Activated CD4-positive, alpha-beta T cell treated with anti-CD3 and anti-CD28 coated beads, Interleukin-2, amount 10 ng/mL, durations not matched to agents 24 days and 14 days (primary cell): Measurements from ENCODE around the gene SAMD5. TPM values are rescaled to one million over a fixed set of nuclear protein-coding genes. Genes with fewer than 3 reads are reported as not detected.
"Not testable (repeated sequence)": the region's sequence is repeated elsewhere in the genome, so short reads cannot be mapped to it uniquely, and the experiment has no call there.

ENCODE experiments used
- DNase-seq: peaks from one replicate; pipeline ENCODE4 v3.0.0; 2022
- H3K27ac Mint-ChIP-seq: one replicate; pipeline ENCODE4 v1.8.0; 2022; ENCODE audit warnings: mild to moderate bottlenecking, mixed read lengths
- H3K27me3 Mint-ChIP-seq: one replicate; pipeline ENCODE4 v1.8.0; 2022; ENCODE audit warnings: mixed read lengths
- H3K36me3 Mint-ChIP-seq: one replicate; pipeline ENCODE4 v1.8.0; 2022; ENCODE audit warnings: low read depth, mild to moderate bottlenecking, mixed read lengths
- H3K4me1 Mint-ChIP-seq: one replicate; pipeline ENCODE4 v1.8.0; 2021; ENCODE audit warnings: mixed read lengths
- H3K4me3 Mint-ChIP-seq: one replicate; pipeline ENCODE4 v1.8.0; 2022; ENCODE audit warnings: mild to moderate bottlenecking, moderate library complexity, mixed read lengths
- H3K9me3 Mint-ChIP-seq: one replicate; pipeline ENCODE4 v1.8.0; 2021; ENCODE audit warnings: mixed read lengths
- intact Hi-C: fragments of 100-400 bp; cut with micrococcal nuclease; formaldehyde crosslinking; loops from one replicate; pipeline ENCODE4 v1.15.1; 2023
- total RNA-seq: library from RNA; stranded (reverse); gene quantifications from 2 replicates; pipeline ENCODE4 v1.2.3, GENCODE V29; 2022

SAMD5 gene
- total RNA-seq, 1 donor from 2014 or later = 0.07 TPM

- Mint-ChIP-seq H3K27me3 (no peaks in the 10 kb centered on the region), H3K4me1 (no peaks in the 10 kb centered on the region), H3K4me3 (no peak overlapping the region), H3K36me3 (no peaks in the 10 kb centered on the region), H3K9me3 (no peaks in the 10 kb centered on the region), H3K27ac (no peak overlapping the region)
- DNase-seq = no peak
- intact Hi-C loops = no loop called here
Observed at GRCh38 chr6:147538821-147539220, 30.3 kb downstream of the SAMD5 start.

GRCh38 chr6:147540075-147540474 lies 31.6 kb downstream of the SAMD5 start:
- Mint-ChIP-seq H3K9me3 (no peaks in the 10 kb centered on the region), H3K4me3 (no peak overlapping the region), H3K27ac (no peak overlapping the region), H3K27me3 (no peaks in the 10 kb centered on the region), H3K36me3 (no peaks in the 10 kb centered on the region), H3K4me1 (no peaks in the 10 kb centered on the region)
- DNase-seq = no peak
- intact Hi-C loops = no loop called here

- H3K4me3 Mint-ChIP-seq, H3K27ac Mint-ChIP-seq, DNase-seq, H3K27me3 Mint-ChIP-seq, H3K36me3 Mint-ChIP-seq, intact Hi-C loops, H3K4me1 Mint-ChIP-seq, H3K9me3 Mint-ChIP-seq: not testable (repeated sequence)
Observed at GRCh38 chr6:147542436-147542835, 33.9 kb downstream of the SAMD5 start.

GRCh38 chr6:147544420-147544819 lies 35.9 kb downstream of the SAMD5 start:
- Mint-ChIP-seq H3K9me3 (no peaks in the 10 kb centered on the region), H3K27me3 (no peaks in the 10 kb centered on the region), H3K4me1 (no peaks in the 10 kb centered on the region), H3K36me3 (no peaks in the 10 kb centered on the region), H3K4me3 (no peak overlapping the region), H3K27ac (no peak overlapping the region)
- DNase-seq = no peak
- intact Hi-C loops = no loop called here

DNA sequence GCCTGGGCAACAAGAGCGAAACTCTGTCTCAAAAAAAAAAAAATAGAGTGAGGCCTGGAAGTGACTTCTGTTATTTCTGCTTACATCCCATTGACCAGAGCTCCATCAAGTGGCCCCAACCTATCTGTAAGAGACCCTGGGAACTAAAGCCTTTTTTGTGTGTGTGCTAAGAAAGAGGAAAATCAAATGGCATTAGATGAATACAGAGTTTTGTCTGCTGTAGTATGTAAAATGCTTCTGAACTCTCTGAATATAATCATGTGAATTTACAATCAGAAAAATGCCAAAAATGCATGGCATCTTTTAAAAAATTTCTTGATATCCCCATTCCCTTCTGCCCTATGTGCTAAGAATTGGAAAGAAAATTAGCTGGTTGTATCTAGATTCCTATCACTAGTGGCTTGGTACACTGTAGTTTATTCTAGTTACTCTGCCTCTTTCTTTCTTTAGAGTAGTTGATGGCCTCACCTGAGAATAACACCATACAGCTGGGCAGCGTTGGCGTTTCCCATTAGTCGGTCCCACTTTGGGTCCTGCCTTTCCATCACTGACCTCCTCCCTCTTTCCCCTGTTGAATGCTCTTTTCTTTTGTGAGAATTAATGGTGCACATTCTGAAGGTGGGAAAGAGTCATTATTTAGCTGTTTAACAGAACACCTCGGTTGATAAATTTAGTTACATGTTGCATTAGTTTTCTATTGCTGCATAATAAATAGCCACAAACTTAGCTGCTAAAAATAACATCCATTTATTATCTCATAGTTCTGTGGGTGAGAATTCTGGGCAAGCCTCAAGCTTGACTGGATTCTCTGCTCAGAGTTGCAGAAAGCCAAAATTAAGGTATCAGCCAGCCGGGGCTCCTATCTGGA lies 38.2 kb downstream of the SAMD5 start:
- H3K27ac Mint-ChIP-seq = no peak overlapping the region
- H3K36me3 Mint-ChIP-seq = no peaks in the 10 kb centered on the region

DNA sequence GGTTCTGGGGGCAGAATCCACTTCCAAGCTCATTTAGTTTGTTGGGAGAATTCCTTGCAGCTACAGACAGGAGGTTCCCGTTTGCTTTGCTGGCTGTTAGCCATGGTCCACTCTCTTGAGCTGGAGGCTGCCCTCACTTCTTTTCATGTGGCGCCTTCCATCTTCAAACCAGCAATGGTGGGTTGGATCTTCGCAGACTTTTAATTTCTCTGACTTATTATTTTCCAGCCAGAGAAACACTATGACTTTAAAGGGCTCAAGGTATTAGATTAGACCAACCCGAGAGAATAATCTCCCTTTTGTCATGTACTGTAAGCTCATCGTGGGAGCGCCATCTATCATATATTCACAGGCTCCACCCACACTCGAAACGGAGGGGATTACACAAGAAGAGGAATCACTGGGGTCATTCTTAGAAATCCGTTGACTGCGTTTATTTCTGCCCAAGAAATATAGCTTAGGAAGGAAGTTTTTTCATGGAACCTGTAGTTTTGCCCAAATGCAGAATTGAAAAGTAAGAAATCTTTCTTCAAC lies 38.9 kb downstream of the SAMD5 start:
- DNase-seq = no peak
- no peak overlapping the region for H3K4me3 Mint-ChIP-seq
- H3K36me3 Mint-ChIP-seq = no peaks in the 10 kb centered on the region
- no peaks in the 10 kb centered on the region for H3K9me3 Mint-ChIP-seq
- no peaks in the 10 kb centered on the region for H3K4me1 Mint-ChIP-seq
- intact Hi-C loops = no loop called here
- no peaks in the 10 kb centered on the region for H3K27me3 Mint-ChIP-seq
- no peak overlapping the region for H3K27ac Mint-ChIP-seq

More for the DNA sequence above, 38.2 kb downstream of the SAMD5 start:
- no peak for DNase-seq
- Mint-ChIP-seq H3K4me3 (no peak overlapping the region), H3K4me1 (no peaks in the 10 kb centered on the region), H3K27me3 (no peaks in the 10 kb centered on the region), H3K9me3 (no peaks in the 10 kb centered on the region)
- intact Hi-C loops = no loop called here

DNA sequence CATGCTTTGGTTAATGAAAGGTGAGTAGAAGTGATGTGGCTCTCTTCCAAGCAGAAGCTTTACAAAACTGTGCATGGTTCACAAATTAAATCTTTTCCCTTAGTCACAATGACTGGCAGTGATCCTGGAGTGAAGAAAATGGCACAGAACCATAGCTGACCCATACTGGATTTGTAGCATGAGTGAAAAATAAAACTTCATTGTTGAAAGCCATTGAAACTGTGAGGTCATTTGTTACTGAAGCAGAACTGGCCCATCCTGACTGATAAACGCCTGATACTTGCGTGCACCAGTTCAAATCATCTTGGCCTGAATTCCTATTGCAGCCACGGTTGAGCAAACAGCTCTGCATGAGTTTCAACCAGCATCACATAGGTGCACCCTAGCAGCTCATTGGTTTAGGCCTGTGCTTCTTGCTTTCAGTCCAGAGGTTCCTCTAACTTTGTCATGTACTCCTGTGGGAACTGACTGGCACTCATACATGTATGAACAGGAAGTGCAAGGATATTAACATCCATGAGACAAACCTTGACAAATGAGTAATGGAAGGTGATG lies 40.5 kb downstream of the SAMD5 start:
- Mint-ChIP-seq H3K27ac (no peak overlapping the region), H3K4me1 (no peaks in the 10 kb centered on the region), H3K27me3 (no peaks in the 10 kb centered on the region), H3K36me3 (no peaks in the 10 kb centered on the region), H3K9me3 (no peaks in the 10 kb centered on the region), H3K4me3 (no peak overlapping the region)
- intact Hi-C loops = no loop called here
- no peak for DNase-seq

- Mint-ChIP-seq H3K36me3 (no peaks in the 10 kb centered on the region), H3K4me3 (no peak overlapping the region), H3K4me1 (no peaks in the 10 kb centered on the region), H3K9me3 (no peaks in the 10 kb centered on the region), H3K27ac (no peak overlapping the region), H3K27me3 (no peaks in the 10 kb centered on the region)
- DNase-seq = no peak
- intact Hi-C loops = no loop called here
Observed at GRCh38 chr6:147549531-147549930, 41.0 kb downstream of the SAMD5 start.

DNA sequence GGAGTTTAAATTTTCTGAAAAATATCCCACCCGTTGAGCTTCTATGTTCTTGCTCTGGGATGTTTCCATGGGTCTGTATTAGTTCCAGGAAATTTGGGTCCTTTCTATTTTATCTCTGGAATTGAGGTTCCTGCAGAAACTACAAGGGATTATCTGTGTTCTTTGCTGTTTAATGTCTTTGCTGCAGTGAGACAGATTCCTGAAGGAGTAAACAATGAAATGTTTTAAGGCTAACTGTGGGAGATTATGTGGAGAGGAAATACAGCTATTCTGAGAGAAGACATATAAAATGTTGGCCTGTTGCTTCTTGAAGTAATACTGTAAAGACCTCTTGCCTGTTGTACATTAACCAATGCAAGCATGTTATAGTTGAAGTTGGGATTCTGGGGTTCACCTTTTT lies 43.5 kb downstream of the SAMD5 start:
- Mint-ChIP-seq H3K4me3 (no peak overlapping the region), H3K36me3 (no peaks in the 10 kb centered on the region), H3K27me3 (no peaks in the 10 kb centered on the region), H3K4me1 (no peaks in the 10 kb centered on the region), H3K27ac (no peak overlapping the region), H3K9me3 (no peaks in the 10 kb centered on the region)
- no peak for DNase-seq
- intact Hi-C loops = no loop called here

GRCh38 chr6:147553099-147553498 lies 44.6 kb downstream of the SAMD5 start:
- H3K27me3 Mint-ChIP-seq = no peaks in the 10 kb centered on the region
- no peak overlapping the region for H3K27ac Mint-ChIP-seq
- H3K9me3 Mint-ChIP-seq = no peaks in the 10 kb centered on the region
- no peaks in the 10 kb centered on the region for H3K36me3 Mint-ChIP-seq
- no peaks in the 10 kb centered on the region for H3K4me1 Mint-ChIP-seq
- H3K4me3 Mint-ChIP-seq = no peak overlapping the region
- DNase-seq = no peak
- intact Hi-C loops = no loop called here

GRCh38 chr6:147554281-147554680 lies 45.8 kb downstream of the SAMD5 start:
- H3K27ac Mint-ChIP-seq = no peak overlapping the region
- no peak for DNase-seq
- H3K4me1 Mint-ChIP-seq = no peaks in the 10 kb centered on the region
- no peaks in the 10 kb centered on the region for H3K9me3 Mint-ChIP-seq
- intact Hi-C loops = no loop called here
- no peaks in the 10 kb centered on the region for H3K27me3 Mint-ChIP-seq
- H3K4me3 Mint-ChIP-seq = no peak overlapping the region
- no peaks in the 10 kb centered on the region for H3K36me3 Mint-ChIP-seq

DNA sequence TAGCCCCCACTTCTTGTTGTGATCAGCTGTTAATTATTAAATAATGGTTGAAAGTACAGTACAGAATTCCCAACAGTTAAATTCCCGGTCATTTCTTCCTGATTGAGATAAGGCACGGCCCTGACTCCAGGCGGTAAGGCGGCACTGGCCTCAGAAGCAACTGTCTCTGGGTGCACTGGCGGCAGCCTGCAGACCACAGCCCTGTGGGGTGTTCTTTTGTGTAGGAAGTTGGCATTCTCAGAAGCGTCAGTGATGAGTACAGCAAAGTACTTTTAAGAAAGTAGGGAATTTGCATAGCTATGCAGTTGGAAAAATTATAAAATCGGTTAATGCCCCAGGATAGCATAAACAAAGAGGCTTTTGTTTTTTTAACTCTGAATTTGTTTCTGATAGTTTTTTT lies 50.5 kb downstream of the SAMD5 start:
- peak; percentile 11 for DNase-seq
- H3K27ac Mint-ChIP-seq = no peak overlapping the region
- H3K4me1 Mint-ChIP-seq = no peaks in the 10 kb centered on the region
- H3K36me3 Mint-ChIP-seq = no peaks in the 10 kb centered on the region
- H3K9me3 Mint-ChIP-seq = no peaks in the 10 kb centered on the region
- no peaks in the 10 kb centered on the region for H3K27me3 Mint-ChIP-seq
- intact Hi-C loops = no loop called here
- H3K4me3 Mint-ChIP-seq = no peak overlapping the region

DNA sequence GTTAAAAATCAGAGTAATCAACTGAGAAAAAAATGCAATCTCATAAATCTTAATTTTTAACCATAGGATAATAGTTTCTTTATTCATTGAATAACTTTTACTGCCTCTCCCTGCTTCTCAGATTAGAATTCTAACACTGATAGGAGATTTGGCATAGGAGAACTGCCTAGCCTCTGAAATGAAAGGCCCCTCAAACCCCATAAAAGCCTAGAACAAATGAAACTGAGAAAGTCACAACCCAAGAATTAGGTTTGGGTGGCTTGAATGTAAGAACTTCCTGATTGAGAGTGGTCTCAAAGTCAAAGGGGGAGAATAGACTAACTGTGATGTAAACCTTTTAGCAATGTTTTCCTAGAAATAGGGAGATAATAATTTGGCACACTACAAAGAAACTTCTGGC lies 52.2 kb downstream of the SAMD5 start:
- Mint-ChIP-seq H3K27me3 (no peaks in the 10 kb centered on the region), H3K27ac (no peak overlapping the region)
- no peak for DNase-seq

DNA sequence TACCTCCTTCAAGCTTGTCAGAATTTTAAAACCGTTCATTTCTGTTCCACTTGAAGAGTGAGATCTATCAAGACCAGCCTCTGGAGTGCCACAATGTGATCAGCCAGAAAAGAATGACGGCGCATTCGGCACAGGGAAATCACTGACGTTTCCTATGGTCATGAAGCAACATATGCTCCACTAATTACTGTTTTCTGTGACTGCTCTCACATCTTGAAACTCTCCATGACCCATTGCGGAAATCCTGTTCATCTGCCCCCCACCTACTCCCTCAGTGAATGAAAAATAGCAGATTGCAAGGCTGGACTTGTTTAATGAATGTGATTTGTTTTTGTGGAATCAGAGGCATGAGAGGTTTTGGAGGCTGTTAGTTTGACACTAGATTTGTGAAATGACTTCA lies 53.2 kb downstream of the SAMD5 start:
- Mint-ChIP-seq H3K4me1 (no peaks in the 10 kb centered on the region), H3K27ac (no peak overlapping the region), H3K36me3 (no peaks in the 10 kb centered on the region), H3K4me3 (no peak overlapping the region), H3K27me3 (no peaks in the 10 kb centered on the region), H3K9me3 (no peaks in the 10 kb centered on the region)
- intact Hi-C loops = no loop called here
- DNase-seq = peak; percentile 29

More for the DNA sequence above, 52.2 kb downstream of the SAMD5 start:
- intact Hi-C loops = no loop called here
- Mint-ChIP-seq H3K4me3 (no peak overlapping the region), H3K36me3 (no peaks in the 10 kb centered on the region), H3K9me3 (no peaks in the 10 kb centered on the region), H3K4me1 (no peaks in the 10 kb centered on the region)
